Parathyroid adenoma (tissue), 2 donors: ENCODE results near the gene RAD21L1.

Source experiments
- H2AFZ ChIP-seq: fragments of 300-600 bp; sonication (generic); one replicate; pipeline ENCODE4 v1.7.0; 2017; ENCODE audit warnings: antibody characterized with exemption, mild to moderate bottlenecking
- H3K27ac ChIP-seq: fragments of 300-600 bp; sonication (generic); one replicate; pipeline ENCODE4 v1.7.0; 2017
- H3K27me3 ChIP-seq: fragments of 300-600 bp; sonication (generic); one replicate; pipeline ENCODE4 v1.7.0; 2017; ENCODE audit warnings: low read length; ENCODE audit not compliant: control insufficient read depth, insufficient read depth
- H3K36me3 ChIP-seq: fragments of 300-600 bp; sonication (generic); one replicate; pipeline ENCODE4 v1.7.0; 2017; ENCODE audit warnings: low read length; ENCODE audit not compliant: control insufficient read depth, insufficient read depth
- H3K4me1 ChIP-seq: fragments of 300-600 bp; sonication (generic); one replicate; pipeline ENCODE4 v1.7.0; 2017; ENCODE audit warnings: control low read depth
- H3K4me2 ChIP-seq: fragments of 300-600 bp; sonication (generic); one replicate; pipeline ENCODE4 v1.7.0; 2017; ENCODE audit warnings: low read length
- H3K4me3 ChIP-seq: fragments of 300-600 bp; sonication (generic); one replicate; pipeline ENCODE4 v1.7.0; 2017; ENCODE audit warnings: low read depth, low read length
- H3K79me2 ChIP-seq: fragments of 300-600 bp; sonication (generic); one replicate; pipeline ENCODE4 v1.7.0; 2017; ENCODE audit warnings: control low read depth
- H3K9ac ChIP-seq: fragments of 300-600 bp; sonication (generic); one replicate; pipeline ENCODE4 v1.7.0; 2017; ENCODE audit warnings: mild to moderate bottlenecking
- H3K9me3 ChIP-seq: fragments of 300-600 bp; sonication (generic); one replicate; pipeline ENCODE4 v1.7.0; 2017; ENCODE audit warnings: low read length; ENCODE audit not compliant: control insufficient read depth
- TF ChIP-seq, protein P1 (sequence below): fragments of 300-600 bp; sonication (generic); IDR thresholded peaks from one replicate; pipeline ENCODE4 v1.7.0; 2017; ENCODE audit warnings: antibody characterized with exemption, mild to moderate bottlenecking
- donor health status: primary hyperparathyroidism.

RAD21L1 gene

DNA sequence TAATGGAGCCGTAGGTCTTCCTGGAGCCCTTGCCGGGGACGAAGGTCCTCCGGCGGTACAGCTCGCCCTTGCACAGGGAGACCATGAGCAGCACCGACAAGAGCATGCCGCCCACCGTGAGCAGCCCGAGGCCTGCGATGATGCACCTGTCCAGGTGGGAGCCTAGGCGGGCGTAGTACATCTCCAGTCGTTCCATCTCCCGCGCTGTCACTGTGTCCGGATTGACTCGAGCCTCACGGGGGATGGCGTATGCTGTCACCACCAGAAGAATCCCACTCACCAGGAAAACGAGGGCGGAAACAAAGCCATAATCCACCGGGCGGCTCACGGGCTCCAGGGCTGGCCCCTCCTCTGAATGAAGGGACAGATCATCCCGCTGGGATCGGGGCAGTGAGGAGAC is 44.9 kb upstream of the RAD21L1 start:
- H3K79me2 ChIP-seq, result no peaks in the 10 kb centered on the region
- H3K9ac ChIP-seq, result no peak overlapping the region
- TF ChIP-seq, protein P1, sequence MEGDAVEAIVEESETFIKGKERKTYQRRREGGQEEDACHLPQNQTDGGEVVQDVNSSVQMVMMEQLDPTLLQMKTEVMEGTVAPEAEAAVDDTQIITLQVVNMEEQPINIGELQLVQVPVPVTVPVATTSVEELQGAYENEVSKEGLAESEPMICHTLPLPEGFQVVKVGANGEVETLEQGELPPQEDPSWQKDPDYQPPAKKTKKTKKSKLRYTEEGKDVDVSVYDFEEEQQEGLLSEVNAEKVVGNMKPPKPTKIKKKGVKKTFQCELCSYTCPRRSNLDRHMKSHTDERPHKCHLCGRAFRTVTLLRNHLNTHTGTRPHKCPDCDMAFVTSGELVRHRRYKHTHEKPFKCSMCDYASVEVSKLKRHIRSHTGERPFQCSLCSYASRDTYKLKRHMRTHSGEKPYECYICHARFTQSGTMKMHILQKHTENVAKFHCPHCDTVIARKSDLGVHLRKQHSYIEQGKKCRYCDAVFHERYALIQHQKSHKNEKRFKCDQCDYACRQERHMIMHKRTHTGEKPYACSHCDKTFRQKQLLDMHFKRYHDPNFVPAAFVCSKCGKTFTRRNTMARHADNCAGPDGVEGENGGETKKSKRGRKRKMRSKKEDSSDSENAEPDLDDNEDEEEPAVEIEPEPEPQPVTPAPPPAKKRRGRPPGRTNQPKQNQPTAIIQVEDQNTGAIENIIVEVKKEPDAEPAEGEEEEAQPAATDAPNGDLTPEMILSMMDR, result no peak
- no peak overlapping the region for H3K4me2 ChIP-seq
- no peak overlapping the region for H3K27ac ChIP-seq
- H3K4me1 ChIP-seq, result peaks cover 2% of the 10 kb centered on the region
- no peak overlapping the region for H2AFZ ChIP-seq
- H3K4me3 ChIP-seq, result no peak overlapping the region
- H3K9me3 ChIP-seq, result no peaks in the 10 kb centered on the region
- H3K36me3 ChIP-seq, result no peaks in the 10 kb centered on the region
- no peaks in the 10 kb centered on the region for H3K27me3 ChIP-seq

DNA sequence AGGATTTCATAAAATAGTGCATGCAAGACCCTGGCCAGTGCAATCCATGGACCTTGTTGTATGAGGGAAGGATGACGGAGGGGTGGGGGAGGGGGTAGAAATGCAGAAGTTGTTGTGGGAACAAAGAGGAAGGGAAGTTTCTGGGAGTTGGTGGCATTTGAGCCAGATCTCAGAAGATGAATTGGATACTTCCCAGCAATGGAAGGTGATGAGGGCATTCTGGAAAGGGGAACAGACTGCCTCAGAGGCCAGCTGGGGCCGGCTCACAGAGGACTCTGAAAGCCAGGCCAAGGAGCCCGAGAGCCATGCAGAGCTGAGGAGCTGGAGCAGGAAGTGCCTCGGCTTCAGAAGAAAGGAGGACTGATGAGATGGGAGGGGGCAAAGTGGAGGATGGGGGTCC is 43.7 kb upstream of the RAD21L1 start:
- no peaks in the 10 kb centered on the region for H3K9me3 ChIP-seq
- no peak overlapping the region for H3K27ac ChIP-seq
- H3K36me3 ChIP-seq, result no peaks in the 10 kb centered on the region
- no peak overlapping the region for H3K4me2 ChIP-seq
- H3K9ac ChIP-seq, result no peak overlapping the region
- TF ChIP-seq, protein P1, result no peak
- H3K27me3 ChIP-seq, result no peaks in the 10 kb centered on the region
- no peak overlapping the region for H3K4me3 ChIP-seq
- H2AFZ ChIP-seq, result no peak overlapping the region
- H3K4me1 ChIP-seq, result peaks cover 3% of the 10 kb centered on the region
- no peaks in the 10 kb centered on the region for H3K79me2 ChIP-seq

DNA sequence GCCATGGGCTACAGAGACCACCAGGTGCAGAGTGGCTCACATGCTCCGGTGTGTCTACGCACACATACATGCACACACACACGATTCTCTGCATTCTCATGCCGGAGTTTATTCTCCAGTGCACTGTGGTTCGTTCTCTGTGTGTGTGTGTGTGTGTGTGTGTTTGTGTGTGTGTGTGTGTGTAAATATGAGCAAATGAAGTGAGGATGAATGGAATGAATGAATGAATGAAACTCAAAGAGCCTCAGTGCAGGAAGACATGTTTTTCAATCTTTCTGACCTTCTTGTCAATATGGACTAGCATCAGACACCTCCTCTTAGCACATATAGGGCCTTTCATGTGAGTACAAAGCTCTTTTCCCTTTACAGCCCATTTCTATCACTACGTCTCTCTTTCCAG is 42.7 kb upstream of the RAD21L1 start:
- TF ChIP-seq, protein P1, result no peak
- peaks cover 3% of the 10 kb centered on the region for H3K4me1 ChIP-seq
- no peaks in the 10 kb centered on the region for H3K79me2 ChIP-seq
- no peak overlapping the region for H3K27ac ChIP-seq
- no peak overlapping the region for H3K4me2 ChIP-seq
- H3K9me3 ChIP-seq, result no peaks in the 10 kb centered on the region
- no peak overlapping the region for H3K9ac ChIP-seq
- H2AFZ ChIP-seq, result no peak overlapping the region
- no peaks in the 10 kb centered on the region for H3K27me3 ChIP-seq
- H3K4me3 ChIP-seq, result no peak overlapping the region
- H3K36me3 ChIP-seq, result no peaks in the 10 kb centered on the region

DNA sequence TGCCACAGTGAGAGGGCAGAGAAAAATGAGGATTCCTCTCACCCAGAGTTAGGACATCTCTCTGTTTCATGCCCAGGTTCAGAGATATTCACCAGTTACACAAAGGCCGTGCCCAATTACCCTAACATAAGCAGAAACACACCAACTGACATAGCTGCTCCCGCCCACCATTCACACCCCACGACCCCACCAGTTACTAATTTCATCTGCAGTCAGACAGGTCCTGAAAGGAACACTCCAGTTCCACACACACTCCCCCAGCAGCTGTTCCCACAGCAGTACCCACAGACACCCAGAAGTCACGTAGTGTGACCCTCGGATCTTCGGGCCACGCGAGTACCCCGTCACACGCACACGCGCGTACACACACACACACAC is 41.6 kb upstream of the RAD21L1 start:
- peak overlapping the region; percentile 53 for H3K4me3 ChIP-seq

More for the DNA sequence above, 41.6 kb upstream of the RAD21L1 start:
- TF ChIP-seq, protein P1, result no peak
- H3K9ac ChIP-seq, result no peak overlapping the region
- H3K4me2 ChIP-seq, result peak overlapping the region; percentile 67
- H3K4me1 ChIP-seq, result peaks cover 3% of the 10 kb centered on the region
- H3K79me2 ChIP-seq, result no peaks in the 10 kb centered on the region
- H3K27me3 ChIP-seq, result no peaks in the 10 kb centered on the region
- H3K36me3 ChIP-seq, result no peaks in the 10 kb centered on the region
- no peak overlapping the region for H3K27ac ChIP-seq
- peak overlapping the region; percentile 69 for H2AFZ ChIP-seq
- H3K9me3 ChIP-seq, result no peaks in the 10 kb centered on the region
